ENCODE results near the gene NPTN.

Gene NPTN

DNA sequence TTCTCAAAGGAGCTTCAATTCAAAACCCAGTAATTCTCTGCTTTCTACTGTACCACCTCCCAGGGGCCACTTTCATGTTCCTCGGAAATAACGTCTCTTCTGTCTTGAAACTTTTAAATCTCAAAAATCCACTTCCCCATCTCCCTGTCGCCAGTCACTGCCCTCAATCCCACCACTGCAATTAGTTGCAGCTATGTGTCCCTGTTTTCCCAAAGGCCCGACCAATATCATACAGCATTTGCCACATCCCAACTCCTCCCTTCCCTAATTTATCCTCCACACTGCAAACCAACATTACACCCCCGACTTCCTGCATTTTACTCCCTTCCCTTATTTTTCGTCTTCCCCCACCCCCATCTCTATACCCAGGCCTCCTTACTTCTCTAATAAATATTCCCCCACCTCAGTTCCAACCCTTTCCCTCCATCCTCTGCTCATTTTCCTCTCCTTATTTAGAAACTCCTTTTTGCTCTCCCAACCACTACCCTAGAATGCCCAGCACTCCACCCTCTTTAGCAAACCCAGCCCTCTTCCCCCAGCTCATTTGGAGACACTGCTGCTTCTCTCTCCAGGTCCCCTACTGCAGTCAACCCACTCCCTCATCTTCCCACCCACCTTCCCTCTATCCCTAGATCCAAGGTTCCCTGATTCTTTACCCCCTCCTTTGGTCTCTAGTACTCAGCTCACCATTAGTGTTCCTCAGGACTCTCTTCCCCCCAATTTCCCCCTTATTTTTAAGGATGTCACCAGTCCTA, 1.1 kb downstream of the NPTN start:
- no peak for DNase-seq (ENCODE audit: low read depth)

DNA sequence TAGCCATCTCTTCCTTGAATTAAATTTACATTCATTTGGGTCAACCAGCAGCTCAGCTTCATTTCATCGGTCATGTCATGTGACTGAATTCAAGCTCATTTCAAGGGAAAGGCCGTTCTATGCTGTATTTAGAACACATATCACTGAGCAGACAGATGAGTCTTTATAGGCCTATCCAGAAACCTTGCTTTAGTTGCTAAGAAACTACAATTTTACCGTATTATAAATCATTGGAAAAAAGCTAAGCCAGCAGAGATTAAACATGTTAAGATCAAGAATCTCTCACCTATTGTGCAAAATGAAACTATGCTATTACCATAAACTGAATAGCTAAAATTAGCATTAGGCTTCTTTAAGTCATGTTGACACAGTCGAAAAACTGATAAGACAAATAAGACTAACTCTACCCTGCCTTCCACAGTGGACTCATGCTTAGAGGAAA, 2.2 kb downstream of the NPTN start:
- DNase-seq (ENCODE audit: low read depth), result no peak

DNA sequence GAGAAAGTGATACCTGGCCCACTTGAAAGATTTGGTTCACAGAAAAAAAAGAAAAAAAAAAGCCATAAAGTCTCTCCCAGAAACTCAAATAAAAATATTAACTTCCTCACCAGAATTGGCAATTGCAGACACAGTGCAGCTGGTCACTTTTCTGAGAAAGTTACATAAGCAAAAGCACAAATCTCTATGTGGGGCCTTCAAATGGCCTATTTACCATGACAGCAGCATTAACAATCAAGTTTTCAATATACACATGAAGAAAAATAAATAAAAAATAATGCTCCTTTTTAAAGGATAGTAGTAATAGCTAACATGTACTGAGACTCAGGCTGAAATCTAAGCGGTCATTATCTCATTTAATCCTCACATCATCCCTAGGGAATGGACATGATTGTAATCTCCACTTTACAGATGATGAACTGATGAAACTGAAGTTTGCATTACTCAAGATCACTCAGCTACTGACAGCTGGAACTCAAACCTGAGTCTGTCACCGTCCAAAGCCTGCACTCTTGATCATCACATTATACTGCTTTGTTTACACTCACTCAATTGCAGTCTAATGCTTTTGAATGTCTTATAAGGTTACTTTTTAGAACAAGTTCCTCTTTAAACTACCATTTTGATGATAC, 3.3 kb downstream of the NPTN start:
- no peak for DNase-seq (ENCODE audit: low read depth)

DNA sequence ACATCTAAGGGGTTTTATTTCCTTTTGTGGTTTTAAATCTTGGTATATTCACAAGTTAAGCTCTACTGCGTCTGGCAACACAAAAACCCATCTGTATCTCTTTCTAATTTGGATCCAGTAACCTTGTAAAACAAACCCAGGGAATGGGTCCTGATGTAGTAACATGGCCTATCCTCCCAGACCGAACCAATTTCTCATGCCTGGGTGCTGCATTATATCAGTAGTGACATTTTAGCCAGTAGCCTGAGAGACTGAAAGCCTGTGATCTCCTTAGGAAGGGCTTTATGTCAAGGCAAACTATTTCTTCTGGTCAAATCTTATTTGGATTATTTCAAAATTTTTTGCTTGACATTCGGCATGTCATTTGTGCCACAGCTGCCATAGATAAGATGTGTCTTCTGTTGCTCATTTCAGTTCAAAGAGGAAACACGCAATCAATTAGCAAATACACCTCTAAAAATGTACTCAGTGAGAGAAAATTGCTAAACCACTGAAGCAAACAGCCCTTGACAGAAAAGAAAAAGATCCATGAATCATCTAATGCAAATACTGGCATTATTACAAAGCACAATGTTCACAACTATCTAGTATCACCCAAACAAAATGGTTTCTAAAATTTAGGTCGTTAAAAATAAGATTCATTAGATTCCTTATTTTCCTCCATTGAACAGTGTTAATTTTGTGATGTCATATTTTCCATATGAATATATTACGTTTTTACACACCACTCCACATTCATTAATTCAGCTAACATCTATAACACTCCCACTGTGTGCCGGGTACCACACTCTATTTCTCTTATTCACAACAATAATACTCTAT, 4.0 kb downstream of the NPTN start:
- no peak for DNase-seq (ENCODE audit: low read depth)

DNA sequence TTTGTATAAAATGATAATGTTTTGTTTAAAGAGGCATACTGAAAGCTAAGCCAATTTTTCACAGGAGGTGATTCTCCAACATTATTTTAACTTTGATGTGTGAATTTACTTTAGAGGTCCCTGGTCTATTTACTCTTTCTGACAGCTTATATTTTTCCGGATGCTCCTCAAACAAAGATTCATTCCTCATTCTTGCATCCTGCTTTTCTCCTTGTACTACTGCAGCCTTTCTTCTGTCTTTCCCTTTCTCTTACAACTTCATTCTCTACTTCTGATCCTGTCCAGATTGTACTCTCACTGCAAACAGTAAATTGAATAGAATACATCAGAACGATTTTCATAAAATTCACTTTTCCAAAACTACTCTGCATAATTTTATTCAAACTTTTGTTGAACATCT, 5.1 kb downstream of the NPTN start:
- no peak for DNase-seq (ENCODE audit: low read depth)

DNA sequence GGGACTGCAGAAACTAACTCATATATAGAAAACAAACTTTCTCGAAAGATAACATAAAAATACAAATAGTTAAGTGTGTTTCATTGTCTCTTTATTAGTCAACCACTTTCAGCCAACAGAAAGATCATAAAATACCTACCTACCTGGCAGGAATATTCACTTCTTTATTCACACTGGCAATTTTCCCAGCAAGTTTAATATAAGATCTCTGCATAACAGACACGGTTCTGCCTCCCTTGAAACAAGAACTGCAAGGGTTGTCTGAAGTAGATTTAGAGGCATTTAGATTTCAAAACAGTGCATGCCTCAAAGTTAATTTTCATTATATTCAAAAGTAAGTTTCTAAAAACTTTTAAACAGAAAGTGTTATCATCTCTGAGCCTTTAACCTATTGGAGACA, 7.1 kb downstream of the NPTN start:
- no peak for DNase-seq (ENCODE audit: low read depth)

DNA sequence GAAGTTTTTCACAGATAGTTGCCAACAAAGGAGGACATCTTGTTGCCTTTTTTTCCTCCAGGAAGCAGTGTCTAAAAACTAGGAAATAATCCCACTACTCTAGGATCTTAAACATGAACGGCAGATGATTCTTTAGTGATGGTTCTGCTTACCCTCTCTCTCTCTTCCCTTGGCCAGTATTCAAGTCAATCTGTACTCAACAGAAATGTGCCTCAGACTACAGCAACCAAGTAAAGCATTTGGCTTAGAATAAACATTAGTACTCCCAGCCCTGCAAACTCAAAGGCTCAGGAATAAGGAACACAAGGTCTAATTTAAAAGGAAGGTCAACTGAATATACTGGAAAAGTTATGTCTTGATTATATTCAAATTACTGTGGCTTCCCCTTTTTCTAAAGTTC, 8.7 kb downstream of the NPTN start:
- DNase-seq (ENCODE audit: low read depth), result no peak

DNA sequence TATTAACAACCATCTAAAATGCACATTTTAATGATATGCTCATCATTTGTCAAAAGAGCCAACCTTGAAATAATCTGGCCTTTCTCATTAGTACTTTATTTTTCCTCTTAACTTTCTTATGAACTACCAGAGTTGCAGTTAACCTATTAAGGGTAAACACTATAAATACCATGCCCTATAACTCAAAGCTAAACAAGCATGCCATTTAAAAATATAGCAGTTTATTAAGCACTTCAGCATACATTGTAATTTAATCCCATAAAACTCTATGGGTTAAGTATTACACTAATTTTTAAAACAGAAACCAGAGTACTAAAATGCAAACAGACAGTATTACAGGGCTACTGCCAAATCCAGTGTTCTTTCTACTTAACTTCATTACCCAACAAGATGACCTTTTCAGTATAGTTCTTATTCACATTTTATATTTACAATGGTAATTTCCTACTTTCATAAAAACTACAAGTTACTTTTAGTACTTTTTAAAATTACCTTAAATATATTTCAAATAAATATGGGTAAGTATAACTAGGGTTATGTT, 11.8 kb downstream of the NPTN start:
- DNase-seq (ENCODE audit: low read depth), result no peak

DNA sequence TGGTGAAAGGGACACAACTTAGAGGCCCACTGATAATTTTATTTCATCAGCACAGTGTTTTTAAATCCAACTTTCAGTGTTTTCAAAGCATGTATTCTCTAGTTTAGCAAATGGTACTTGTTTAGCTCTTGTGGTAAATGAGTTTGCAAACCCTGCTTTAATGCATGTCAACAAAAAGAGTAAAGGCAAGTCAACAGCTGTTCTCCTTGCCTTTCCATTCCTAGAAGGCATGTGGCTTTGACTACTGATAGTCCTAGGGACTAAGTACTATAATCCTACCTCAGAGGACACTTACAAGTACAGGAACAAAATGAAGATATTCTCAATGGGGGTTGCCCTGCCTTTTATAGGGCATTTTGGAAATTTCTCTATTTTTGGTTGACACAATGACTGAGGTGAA, 13.1 kb downstream of the NPTN start:
- no peak for DNase-seq (ENCODE audit: low read depth)

DNA sequence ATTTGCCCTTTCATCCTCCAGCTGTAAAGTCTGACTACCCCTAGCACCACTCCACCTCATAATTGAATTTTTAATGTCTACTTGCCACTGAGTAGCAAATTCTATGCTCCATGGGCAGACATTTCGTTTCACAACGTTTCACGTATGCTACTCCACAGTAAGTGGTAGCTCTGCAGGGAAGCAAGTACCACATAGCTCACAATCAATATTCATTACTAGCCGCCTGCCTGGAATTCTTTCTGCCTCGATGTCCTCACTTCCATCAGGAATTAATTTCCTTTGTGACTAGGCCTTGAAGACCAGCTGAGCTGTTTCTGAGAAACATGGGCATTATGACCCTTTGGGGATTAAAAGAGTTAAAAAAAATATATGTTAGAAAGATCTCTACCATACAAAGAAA, 15.3 kb downstream of the NPTN start:
- DNase-seq (ENCODE audit: low read depth), result no peak

DNA sequence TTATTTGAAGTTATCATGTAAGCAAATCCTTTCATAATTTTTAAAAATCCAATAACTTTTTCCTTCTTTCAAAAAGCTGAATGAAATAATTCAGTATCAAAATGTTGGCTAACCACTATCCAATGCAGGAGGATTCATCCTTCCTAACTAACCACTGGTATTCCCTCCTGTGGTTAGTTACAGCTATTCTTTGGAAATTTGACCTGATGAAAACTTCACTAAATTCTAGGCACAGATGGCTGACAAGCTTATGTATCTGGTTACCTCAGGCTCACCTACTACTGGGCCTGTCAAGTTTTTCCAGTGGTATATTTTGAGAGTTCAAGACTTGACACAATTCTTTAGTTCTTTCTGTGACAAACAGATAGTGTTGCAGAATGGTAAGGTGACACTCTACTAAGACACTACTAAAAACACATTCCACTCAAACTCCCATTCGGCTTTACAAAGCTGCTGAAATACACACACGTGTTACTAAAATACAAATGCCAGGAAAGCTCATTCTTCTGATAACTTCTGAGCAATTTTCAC, 15.8 kb downstream of the NPTN start:
- no peak for DNase-seq (ENCODE audit: low read depth)

DNA sequence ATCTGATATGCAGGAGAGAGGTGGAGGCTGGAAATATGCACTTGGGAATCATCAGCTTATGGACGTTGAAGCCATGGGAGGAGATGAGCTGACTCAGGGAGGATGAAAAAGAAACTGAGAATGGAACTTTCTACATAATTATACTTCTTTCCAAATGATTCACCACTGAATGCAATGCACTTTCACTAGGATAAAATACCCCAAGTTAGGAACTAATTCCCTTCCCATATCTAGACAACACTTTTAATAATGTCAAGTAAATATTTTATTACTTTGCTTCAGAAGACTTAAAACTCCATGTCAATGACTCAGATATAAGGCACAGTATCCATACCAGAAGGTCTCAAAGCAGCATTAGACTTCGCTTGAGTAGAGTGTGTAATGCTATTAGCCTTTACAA, 24.2 kb downstream of the NPTN start:
- no peak for DNase-seq (ENCODE audit: low read depth)

DNA sequence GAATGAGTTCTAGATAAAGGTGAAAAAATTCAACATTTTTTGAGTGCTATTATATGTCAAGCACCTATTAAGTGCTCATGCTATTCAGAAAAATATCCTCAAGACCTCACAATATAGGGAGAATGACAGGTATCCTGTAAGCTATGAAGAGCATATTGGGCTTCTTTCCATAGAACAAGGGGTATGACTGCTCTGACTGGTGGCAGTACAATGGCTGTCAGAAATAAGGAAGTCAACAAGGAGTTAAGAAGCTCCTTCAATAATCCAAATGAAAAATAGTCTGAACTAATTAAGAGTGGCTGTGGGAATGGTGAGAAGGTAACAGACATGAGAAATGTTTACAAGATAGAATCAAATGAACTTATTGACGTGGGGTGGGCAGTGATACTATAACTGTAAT, 24.7 kb downstream of the NPTN start:
- no peak for DNase-seq (ENCODE audit: low read depth)

DNA sequence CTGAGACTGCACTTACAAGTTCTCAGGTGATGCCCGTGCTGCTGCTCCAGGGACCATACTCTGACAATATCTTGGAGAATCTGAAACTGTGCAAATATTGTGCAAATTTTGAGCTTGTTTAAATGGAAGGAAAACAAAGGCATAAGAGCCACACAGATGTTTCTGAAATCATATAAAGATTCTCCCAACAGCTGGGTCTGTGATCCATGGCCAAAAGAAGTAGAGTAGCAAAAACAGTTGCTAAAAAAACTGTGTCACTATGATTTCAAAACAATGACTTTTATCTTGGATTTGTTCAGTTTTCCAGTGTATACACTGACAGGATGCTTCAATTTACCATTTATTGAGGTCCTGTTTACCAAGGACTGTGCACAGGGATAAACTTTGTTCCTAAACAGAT, 25.3 kb downstream of the NPTN start:
- DNase-seq (ENCODE audit: low read depth), result no peak

DNA sequence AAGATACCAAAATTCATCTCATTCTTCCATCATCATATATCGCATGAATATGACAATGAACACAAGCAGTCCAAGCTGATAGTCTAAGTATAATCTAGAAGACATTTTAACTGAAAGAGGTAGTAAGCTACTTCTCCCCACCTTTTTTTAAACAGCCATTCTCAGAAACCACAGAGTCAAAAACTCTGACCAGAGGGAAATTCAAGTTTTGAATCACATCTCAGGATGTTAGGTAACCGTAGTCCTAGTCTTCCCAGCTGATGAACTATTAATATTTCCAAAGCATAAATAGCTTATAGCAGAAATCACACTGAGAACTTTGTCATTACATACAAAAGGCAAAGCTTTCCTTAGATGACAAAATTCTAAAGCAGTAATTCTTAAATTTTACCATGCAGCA, 25.8 kb downstream of the NPTN start:
- no peak for DNase-seq (ENCODE audit: low read depth)

DNA sequence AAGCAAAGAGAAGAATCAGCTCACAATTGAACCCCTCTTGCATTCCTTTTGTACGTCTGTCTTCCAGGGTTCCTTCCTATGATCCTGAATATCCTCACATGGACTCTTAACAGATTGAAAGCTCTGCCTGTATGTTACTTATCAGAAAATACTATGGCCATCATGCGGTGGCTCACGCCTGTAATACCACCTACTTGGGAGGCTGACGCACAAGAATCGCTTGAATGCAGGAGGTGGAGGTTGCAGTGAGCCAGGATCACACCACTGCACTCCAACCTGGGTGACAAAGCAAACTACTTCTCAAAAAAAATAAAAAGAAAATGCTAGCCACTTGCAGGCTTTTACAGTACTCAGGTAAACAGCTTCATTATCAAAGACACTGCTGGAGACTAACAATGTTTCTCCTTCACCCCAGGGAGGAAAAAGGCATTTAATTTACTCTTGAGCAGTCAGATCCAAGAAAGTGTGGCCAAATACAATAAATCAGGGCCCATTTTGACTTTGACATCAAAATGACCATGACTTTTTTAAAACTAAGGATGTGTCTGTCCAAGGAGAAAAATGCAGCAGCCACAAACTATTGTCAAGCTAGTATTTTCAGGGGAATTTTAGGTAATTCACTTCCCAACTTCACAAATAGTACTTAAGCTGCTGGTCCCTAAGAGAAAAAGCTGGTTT, 27.3 kb downstream of the NPTN start:
- DNase-seq (ENCODE audit: low read depth), result no peak

DNA sequence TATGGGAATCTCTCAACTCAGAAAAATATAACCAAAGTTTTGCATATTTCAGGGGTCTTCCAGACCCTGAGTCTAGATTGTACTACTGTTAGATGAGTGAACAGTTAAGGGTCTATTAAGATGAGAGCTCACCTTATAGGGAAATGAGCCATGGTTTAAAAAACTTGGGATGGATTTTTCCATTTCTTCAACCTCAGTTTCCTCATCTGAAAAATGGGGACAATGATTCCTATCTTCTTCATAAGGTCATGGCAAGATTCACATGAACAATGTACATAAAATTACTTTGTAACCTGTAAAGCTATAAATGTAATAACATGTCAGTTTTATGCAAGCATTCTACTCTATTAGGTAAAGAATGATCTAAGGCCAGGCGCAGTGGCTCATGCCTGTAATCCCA, 28.7 kb downstream of the NPTN start:
- no peak for DNase-seq (ENCODE audit: low read depth)

DNA sequence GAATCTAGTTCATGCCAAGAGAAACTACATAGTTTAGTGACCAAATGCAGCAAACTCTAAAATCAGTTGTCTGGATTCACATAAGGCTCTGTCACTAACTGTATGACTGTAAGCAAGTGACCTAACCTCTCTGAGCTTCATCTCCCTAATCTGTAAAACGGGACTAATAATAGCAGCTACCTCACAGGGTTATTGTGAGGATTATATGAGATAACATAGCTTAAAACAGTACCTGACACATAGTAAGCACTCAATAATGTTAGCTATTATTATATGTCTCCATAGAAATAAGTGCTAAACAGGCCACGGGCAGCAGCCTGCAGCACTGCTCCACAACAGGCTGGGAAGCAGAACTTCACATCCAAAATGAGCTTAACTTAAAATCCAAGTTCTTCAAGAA, 30.2 kb downstream of the NPTN start:
- no peak for DNase-seq (ENCODE audit: low read depth)

DNA sequence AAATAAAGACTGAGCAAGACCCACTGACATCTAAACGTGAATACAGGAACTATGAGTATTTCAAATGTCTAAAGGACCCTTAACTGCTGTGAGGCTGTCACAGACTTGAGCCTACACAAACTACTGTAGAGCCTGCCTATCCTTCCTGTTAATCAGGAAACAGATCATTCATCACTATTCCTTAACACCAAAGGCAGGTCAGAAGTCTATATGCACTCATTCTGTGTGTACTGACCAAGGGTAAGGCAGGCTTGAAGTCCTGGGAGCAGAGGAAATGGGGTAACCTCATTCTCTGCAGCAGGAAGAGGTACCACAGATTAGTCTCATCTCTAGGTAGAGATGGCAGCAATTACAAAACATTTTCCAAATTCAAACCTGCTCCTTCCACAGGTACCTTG, 30.7 kb downstream of the NPTN start:
- DNase-seq (ENCODE audit: low read depth), result no peak

DNA sequence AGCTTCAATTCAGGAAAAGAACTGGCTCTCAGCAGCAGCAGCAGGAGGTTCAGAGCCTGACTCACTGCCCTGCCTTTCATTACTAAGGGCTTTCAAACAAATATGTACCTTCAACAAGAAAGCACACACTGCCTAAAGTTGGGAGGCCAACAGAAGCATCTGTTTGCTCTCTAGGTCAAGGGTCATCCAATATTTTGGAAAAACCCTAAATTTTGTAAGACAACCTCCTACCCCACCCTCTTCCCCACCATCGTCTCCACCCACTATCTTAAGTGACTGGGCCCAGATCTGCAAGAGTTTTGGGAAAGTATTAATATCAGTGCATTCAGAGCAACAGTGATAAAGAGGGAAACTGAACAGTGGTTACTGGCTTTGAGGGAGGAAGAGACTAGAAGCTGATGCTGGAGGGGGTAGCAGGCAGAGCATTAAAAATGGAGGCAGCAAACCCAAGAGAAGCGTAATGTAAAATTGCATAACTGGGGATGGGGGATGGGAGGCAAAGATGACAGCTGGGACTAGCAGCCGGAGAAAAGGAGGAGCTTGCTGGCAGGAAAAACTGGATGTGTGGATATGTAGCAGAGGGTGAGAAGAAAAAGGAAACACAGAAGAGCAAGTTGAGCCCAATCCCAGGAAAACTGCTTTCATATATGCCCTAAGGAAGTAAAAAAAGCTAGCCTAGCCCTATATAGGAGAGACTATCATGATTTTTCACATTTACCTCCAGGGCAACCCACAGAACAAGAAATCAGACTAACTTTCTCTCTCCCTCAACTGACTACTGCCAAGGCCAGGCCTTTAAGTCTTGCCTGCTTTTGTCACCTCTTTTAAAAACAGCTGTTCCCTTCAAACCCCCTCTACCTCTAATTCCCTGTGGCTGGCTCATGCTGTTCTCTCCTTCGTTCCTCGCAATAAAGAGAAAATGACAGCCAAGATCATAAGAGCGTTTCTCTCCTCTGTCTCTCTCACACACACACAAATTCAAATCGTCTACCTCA, 31.4 kb downstream of the NPTN start:
- no peak for DNase-seq (ENCODE audit: low read depth)
